Hepatocyte (in vitro differentiated cells): ENCODE data around the gene PRMT6. TPM values are rescaled to one million over a fixed set of nuclear protein-coding genes. Genes with fewer than 3 reads are reported as not detected.
"Not testable (repeated sequence)": the region's sequence is repeated elsewhere in the genome, so short reads cannot be mapped to it uniquely, and the experiment has no call there.

Source experiments
- DNase-seq: peaks from one replicate; pipeline ENCODE4 v3.0.0-alpha.2; 2016; ENCODE audit warnings: low spot score
- H2AFZ ChIP-seq: fragments of 200-600 bp; sonication (generic); 2 replicates; pipeline ENCODE4 v1.6.0; 2016; ENCODE audit warnings: antibody characterized with exemption, mild to moderate bottlenecking
- H3K27ac ChIP-seq: fragments of 200-600 bp; sonication (generic); 2 replicates; pipeline ENCODE4 v1.5.1; 2016; ENCODE audit warnings: mild to moderate bottlenecking
- H3K27me3 ChIP-seq: fragments of 200-600 bp; sonication (generic); 2 replicates; pipeline ENCODE4 v1.6.1; 2016
- H3K36me3 ChIP-seq: fragments of 200-600 bp; sonication (generic); replicated peaks from 2 replicates; pipeline ENCODE4 v1.5.1; 2016; ENCODE audit warnings: low read depth; ENCODE audit not compliant: insufficient read depth
- H3K4me1 ChIP-seq: fragments of 200-600 bp; sonication (generic); 2 replicates; pipeline ENCODE4 v1.5.1; 2016; ENCODE audit warnings: mild to moderate bottlenecking, moderate library complexity; ENCODE audit not compliant: insufficient read depth
- H3K4me2 ChIP-seq: fragments of 200-600 bp; sonication (generic); 2 replicates; pipeline ENCODE4 v1.6.0; 2016
- H3K4me3 ChIP-seq: fragments of 200-600 bp; sonication (generic); 2 replicates; pipeline ENCODE4 v1.5.1; 2016; ENCODE audit warnings: mild to moderate bottlenecking
- H3K79me2 ChIP-seq: fragments of 200-600 bp; sonication (generic); 2 replicates; pipeline ENCODE4 v1.6.0; 2017; ENCODE audit warnings: mild to moderate bottlenecking
- H3K9me2 ChIP-seq: fragments of 200-600 bp; sonication (generic); replicated peaks from 2 replicates; pipeline ENCODE4 v1.6.0; 2017; ENCODE audit warnings: mild to moderate bottlenecking; ENCODE audit not compliant: insufficient read depth
- H3K9me3 ChIP-seq: fragments of 200-600 bp; sonication (generic); 2 replicates; pipeline ENCODE4 v1.5.1; 2016; ENCODE audit warnings: low read depth, mild to moderate bottlenecking
- H4K20me1 ChIP-seq: fragments of 200-600 bp; sonication (generic); 2 replicates; pipeline ENCODE4 v1.6.0; 2016; ENCODE audit warnings: mild to moderate bottlenecking; ENCODE audit not compliant: insufficient read depth, poor library complexity, severe bottlenecking
- EZH2 ChIP-seq: fragments of 200-600 bp; sonication (generic); IDR thresholded peaks from 2 replicates; pipeline ENCODE4 v1.6.1; 2016; ENCODE audit warnings: antibody characterized with exemption, mild to moderate bottlenecking, borderline replicate concordance
- EZH2phosphoT487 ChIP-seq: fragments of 200-600 bp; sonication (generic); IDR thresholded peaks from one replicate; pipeline ENCODE4 v1.6.1; 2018; ENCODE audit warnings: antibody characterized with exemption, mild to moderate bottlenecking, low read depth, moderate library complexity; ENCODE audit not compliant: unreplicated experiment, severe bottlenecking
- WGBS: methylation state at CpG from one replicate; pipeline ENCODE4 v1.1.6; 2016; ENCODE audit warnings: low lambda C conversion rate; ENCODE audit errors: missing lambda C conversion rate; 5-methylcytosine and 5-hydroxymethylcytosine counted together
- polyA plus RNA-seq: library from polyadenylated mRNA; unstranded; fragments of >200 nt; fragmentation: Nextera tagmentation; extraction: Ambion mirVana; gene quantifications from 2 replicates; pipeline ENCODE4 v1.2.1, GENCODE V29; 2016
- total RNA-seq: library from RNA; depleted of rRNA; stranded (reverse); fragments of >200 nt; gene quantifications from 2 replicates; pipeline ENCODE4 v1.2.3, GENCODE V29; 2014
- TF ChIP-seq, protein P1 (sequence below): fragments of 200-600 bp; sonication (generic); IDR thresholded peaks from 2 replicates; pipeline ENCODE4 v1.5.1; 2016; ENCODE audit warnings: antibody characterized with exemption, mild to moderate bottlenecking; ENCODE audit not compliant: poor library complexity

Gene PRMT6
- total and polyA plus RNA-seq, 2 experiments from 2014 or later: 21.1 to 21.7 TPM

DNA sequence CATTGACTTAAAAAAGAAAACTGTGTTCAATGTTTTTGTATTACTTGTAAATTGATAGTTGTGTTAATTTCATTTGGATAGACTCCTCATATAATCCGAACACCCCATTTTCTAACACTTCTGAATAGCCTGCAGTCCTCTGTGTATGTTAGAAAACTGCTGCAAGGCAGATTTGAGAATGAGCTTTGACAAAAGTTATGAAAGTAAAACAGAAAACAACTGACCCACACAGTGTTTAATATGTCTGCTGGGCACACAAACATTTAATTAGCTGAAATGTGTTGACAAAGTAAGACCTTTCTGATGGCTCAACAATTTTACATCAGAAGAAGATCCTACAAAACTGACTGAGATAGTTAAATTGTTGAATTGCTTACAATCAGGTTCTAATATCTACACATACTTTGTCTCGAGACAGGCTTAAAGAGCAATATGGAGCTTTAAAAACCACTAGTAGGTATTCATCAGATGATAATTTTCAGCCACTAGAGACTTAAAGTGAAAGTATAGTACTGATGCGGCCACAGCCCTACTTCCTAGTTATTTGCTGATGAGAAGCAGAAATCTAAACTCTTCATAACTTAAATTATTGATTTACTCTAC is 40.0 kb upstream of the PRMT6 start:
- H3K27me3 ChIP-seq: no peaks in the 10 kb centered on the region
- TF ChIP-seq, protein P1, sequence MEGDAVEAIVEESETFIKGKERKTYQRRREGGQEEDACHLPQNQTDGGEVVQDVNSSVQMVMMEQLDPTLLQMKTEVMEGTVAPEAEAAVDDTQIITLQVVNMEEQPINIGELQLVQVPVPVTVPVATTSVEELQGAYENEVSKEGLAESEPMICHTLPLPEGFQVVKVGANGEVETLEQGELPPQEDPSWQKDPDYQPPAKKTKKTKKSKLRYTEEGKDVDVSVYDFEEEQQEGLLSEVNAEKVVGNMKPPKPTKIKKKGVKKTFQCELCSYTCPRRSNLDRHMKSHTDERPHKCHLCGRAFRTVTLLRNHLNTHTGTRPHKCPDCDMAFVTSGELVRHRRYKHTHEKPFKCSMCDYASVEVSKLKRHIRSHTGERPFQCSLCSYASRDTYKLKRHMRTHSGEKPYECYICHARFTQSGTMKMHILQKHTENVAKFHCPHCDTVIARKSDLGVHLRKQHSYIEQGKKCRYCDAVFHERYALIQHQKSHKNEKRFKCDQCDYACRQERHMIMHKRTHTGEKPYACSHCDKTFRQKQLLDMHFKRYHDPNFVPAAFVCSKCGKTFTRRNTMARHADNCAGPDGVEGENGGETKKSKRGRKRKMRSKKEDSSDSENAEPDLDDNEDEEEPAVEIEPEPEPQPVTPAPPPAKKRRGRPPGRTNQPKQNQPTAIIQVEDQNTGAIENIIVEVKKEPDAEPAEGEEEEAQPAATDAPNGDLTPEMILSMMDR: no peak
- TF ChIP-seq EZH2: no peak
- TF ChIP-seq EZH2phosphoT487: no peak
- no peak overlapping the region for H3K4me3 ChIP-seq
- no peaks in the 10 kb centered on the region for H4K20me1 ChIP-seq
- H3K9me3 ChIP-seq: no peaks in the 10 kb centered on the region
- DNase-seq: no peak
- H3K79me2 ChIP-seq: no peaks in the 10 kb centered on the region
- H3K4me2 ChIP-seq: no peak overlapping the region
- no peaks in the 10 kb centered on the region for H3K4me1 ChIP-seq
- no peak overlapping the region for H2AFZ ChIP-seq
- no peaks in the 10 kb centered on the region for H3K9me2 ChIP-seq
- 86% methylated on average over 3 of the region's 3 CpGs for WGBS
- H3K27ac ChIP-seq: no peak overlapping the region
- H3K36me3 ChIP-seq: no peaks in the 10 kb centered on the region

DNA sequence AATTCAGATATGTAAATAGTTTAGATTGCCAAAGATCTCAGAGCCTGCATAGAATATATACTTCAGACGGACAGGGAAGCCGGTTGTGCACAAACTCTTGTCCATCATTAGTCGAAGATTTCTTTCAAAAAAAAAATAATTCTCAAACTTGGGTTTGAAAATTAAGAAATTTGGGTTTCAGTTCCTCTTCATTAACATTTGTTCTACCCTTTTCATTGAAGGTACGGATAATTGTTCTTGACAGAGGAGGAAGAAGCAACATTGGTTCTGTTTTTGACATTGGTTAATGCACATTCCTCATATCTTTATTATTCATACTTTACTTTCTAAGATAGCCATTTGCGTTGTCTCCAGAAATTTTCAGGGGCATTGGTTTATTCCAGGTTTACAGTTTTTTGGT is 38.0 kb upstream of the PRMT6 start:
- H3K27ac ChIP-seq: no peak overlapping the region
- no peaks in the 10 kb centered on the region for H3K36me3 ChIP-seq
- no peaks in the 10 kb centered on the region for H4K20me1 ChIP-seq
- H3K9me3 ChIP-seq: no peaks in the 10 kb centered on the region
- TF ChIP-seq EZH2: no peak
- TF ChIP-seq EZH2phosphoT487: no peak
- TF ChIP-seq, protein P1: no peak
- no peak overlapping the region for H2AFZ ChIP-seq
- H3K4me1 ChIP-seq: no peaks in the 10 kb centered on the region
- H3K9me2 ChIP-seq: no peaks in the 10 kb centered on the region
- no peaks in the 10 kb centered on the region for H3K27me3 ChIP-seq
- no peak overlapping the region for H3K4me3 ChIP-seq
- DNase-seq: no peak
- H3K79me2 ChIP-seq: no peaks in the 10 kb centered on the region
- WGBS: 89% methylated on average over 5 of the region's 5 CpGs
- H3K4me2 ChIP-seq: no peak overlapping the region

DNA sequence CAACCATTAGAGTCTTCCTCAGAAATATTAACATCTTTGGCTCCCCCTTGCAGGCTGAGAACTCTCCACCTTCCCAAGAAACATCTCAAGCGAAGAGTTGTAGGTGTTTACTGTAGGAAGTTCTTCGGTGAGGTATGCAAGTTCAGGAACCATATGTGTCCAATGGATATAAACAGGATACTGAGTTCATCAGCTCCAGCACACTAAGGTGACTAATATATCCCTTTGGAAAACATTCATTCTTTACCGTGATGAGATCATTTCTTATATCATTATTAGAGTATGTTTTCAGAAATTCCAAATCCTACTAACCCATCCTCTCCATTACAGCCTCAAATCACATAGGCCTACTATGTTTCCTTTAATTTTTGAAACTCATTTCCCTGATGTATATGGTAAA is 37.3 kb upstream of the PRMT6 start:
- 93% methylated on average over 3 of the region's 3 CpGs for WGBS
- Histone ChIP-seq H3K27me3 (no peaks in the 10 kb centered on the region), H3K27ac (no peak overlapping the region), H3K9me3 (no peaks in the 10 kb centered on the region), H3K4me1 (no peaks in the 10 kb centered on the region), H4K20me1 (no peaks in the 10 kb centered on the region), H2AFZ (no peak overlapping the region), H3K36me3 (no peaks in the 10 kb centered on the region), H3K4me3 (no peak overlapping the region), H3K79me2 (no peaks in the 10 kb centered on the region), H3K9me2 (no peaks in the 10 kb centered on the region), H3K4me2 (no peak overlapping the region)
- no peak for DNase-seq
- no peak for TF ChIP-seq EZH2
- TF ChIP-seq EZH2phosphoT487: no peak
- TF ChIP-seq, protein P1: no peak

DNA sequence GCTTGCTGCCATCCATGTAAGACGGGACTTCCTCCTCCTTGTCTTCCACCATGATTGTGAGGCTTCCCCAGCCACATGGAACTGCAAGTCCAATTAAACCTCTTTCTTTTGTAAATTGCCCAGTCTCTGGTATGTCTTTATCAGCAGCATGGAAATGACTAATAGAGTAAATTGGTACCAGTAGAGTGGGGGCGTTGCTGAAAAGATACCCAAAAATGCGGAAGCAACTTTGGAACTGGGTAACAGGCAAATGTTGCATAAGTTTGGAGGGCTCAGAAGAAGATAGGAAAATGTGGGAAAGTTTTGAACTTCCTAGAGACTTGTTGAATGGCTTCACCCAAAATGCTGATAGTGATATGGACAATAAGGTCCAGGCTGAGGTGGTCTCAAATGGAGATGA is 17.6 kb upstream of the PRMT6 start:
- H3K4me2 ChIP-seq, H3K36me3 ChIP-seq, H3K9me3 ChIP-seq, H2AFZ ChIP-seq, H3K27ac ChIP-seq, H3K4me1 ChIP-seq, H3K4me3 ChIP-seq, H4K20me1 ChIP-seq, H3K79me2 ChIP-seq, DNase-seq, H3K27me3 ChIP-seq, H3K9me2 ChIP-seq: not testable (repeated sequence)
- WGBS: 89% methylated on average over 3 of the region's 3 CpGs

DNA sequence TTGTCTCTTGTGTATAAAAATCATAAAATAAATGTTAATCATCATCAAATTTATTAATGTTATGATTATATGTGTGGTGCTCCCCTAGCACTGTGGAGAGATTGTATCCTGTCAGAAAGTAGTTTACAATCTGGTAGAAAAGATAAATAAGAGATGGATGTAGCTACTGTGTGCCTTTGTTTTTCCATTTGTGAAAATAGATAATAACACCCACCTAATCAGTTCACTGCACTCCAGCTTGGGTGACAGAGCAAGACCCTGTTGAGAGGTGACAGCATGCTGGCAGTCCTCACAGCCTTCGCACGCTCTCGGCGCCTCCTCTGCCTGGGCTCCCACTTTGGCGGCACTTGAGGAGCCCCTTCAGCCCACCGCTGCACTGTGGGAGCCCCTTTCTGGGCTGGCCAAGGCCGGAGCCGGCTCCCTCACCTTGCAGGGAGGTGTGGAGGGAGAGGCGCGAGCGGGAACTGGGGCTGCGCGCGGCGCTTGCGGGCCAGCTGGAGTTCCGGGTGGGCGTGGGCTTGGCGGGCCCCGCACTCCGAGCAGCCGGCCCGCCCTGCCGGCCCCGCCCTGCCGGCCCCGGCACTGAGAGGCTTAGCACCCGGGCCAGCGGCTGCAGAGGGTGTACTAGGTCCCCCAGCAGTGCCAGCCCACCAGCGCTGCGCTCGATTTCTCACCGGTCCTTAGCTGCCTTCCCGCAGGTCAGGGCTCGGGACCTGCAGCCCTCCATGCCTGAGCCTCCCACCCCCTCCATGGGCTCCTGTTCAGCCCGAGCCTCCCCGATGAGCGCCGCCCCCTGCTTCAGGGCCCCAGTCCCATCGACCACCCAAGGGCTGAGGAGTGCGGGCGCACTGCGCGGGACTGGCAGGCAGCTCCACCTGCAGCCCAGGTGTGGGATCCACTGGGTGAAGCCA is 11.9 kb upstream of the PRMT6 start:
- H3K79me2 ChIP-seq, H3K27ac ChIP-seq: not testable (repeated sequence)

More for the DNA sequence above, 11.9 kb upstream of the PRMT6 start:
- H4K20me1 ChIP-seq, DNase-seq, H3K9me2 ChIP-seq, H2AFZ ChIP-seq, H3K36me3 ChIP-seq, H3K4me1 ChIP-seq, H3K27me3 ChIP-seq, H3K4me3 ChIP-seq, H3K9me3 ChIP-seq, H3K4me2 ChIP-seq: not testable (repeated sequence)
- WGBS: 98% methylated on average over 31 of the region's 44 CpGs
